DOHH2 (cell line): ENCODE data around the gene FOXN3.

Source experiments
- EZH2phosphoT487 ChIP-seq: fragments of 200-600 bp; sonication (generic); IDR thresholded peaks from 2 replicates; pipeline ENCODE4 v1.6.1; 2017; ENCODE audit warnings: borderline replicate concordance, mild to moderate bottlenecking, antibody characterized with exemption, low read length, moderate library complexity, mixed read lengths
- TF ChIP-seq, protein P1 (sequence below): fragments of 200-600 bp; sonication (generic); IDR thresholded peaks from one replicate; pipeline ENCODE4 v1.5.1; 2014; ENCODE audit warnings: antibody characterized with exemption, mild to moderate bottlenecking, low read depth, low read length; ENCODE audit not compliant: poor library complexity, severe bottlenecking

DNA sequence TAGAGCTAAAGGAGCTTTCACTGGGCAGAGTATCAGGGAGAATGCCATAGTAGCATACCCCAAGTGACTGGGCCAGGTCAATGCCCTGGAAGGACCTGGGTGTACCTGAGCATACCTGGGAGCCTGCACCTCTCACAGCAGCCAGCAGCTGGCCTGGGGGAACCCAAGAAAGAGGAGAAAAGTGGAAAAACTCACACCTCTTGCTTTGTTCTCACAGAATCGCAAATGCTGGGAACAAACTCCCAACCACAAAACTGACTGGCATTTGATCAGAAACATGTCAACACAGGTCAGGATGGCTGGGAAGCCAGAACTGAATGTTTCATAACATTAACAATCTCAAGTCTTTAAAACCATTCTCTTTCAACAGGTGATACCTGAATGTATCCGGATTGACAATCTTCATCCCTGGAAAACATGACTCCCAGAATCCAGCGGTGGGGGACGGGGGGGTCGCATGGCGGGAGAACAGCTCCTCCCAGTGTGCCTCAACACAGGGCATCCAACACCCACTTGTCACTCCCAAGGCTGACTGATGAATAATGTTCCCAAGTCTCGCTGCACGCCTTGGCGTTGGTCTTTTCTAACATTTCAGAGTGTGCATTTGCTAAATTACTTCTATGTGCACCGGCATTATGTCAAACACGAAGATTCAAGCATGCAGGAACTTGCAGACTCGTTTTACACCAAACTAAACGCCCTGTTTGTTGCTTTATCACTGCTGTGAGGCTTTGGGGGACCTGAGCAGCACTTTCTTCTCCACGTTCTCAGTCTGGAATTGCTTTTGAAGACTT, 7.9 kb downstream of the FOXN3 start:
- TF ChIP-seq, protein P1, sequence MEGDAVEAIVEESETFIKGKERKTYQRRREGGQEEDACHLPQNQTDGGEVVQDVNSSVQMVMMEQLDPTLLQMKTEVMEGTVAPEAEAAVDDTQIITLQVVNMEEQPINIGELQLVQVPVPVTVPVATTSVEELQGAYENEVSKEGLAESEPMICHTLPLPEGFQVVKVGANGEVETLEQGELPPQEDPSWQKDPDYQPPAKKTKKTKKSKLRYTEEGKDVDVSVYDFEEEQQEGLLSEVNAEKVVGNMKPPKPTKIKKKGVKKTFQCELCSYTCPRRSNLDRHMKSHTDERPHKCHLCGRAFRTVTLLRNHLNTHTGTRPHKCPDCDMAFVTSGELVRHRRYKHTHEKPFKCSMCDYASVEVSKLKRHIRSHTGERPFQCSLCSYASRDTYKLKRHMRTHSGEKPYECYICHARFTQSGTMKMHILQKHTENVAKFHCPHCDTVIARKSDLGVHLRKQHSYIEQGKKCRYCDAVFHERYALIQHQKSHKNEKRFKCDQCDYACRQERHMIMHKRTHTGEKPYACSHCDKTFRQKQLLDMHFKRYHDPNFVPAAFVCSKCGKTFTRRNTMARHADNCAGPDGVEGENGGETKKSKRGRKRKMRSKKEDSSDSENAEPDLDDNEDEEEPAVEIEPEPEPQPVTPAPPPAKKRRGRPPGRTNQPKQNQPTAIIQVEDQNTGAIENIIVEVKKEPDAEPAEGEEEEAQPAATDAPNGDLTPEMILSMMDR = no peak
- no peak for TF ChIP-seq EZH2phosphoT487
